ENCODE measurements around the gene TECPR2. TPM values are rescaled to one million over a fixed set of nuclear protein-coding genes. Genes with fewer than 3 reads are reported as not detected.

The TECPR2 gene
- total and polyA plus RNA-seq, 2 of the 13 experiments (the other 11 are each of a cell fraction or from before 2014, with no cell fraction given) = 3.5 to 5.7 TPM

DNA sequence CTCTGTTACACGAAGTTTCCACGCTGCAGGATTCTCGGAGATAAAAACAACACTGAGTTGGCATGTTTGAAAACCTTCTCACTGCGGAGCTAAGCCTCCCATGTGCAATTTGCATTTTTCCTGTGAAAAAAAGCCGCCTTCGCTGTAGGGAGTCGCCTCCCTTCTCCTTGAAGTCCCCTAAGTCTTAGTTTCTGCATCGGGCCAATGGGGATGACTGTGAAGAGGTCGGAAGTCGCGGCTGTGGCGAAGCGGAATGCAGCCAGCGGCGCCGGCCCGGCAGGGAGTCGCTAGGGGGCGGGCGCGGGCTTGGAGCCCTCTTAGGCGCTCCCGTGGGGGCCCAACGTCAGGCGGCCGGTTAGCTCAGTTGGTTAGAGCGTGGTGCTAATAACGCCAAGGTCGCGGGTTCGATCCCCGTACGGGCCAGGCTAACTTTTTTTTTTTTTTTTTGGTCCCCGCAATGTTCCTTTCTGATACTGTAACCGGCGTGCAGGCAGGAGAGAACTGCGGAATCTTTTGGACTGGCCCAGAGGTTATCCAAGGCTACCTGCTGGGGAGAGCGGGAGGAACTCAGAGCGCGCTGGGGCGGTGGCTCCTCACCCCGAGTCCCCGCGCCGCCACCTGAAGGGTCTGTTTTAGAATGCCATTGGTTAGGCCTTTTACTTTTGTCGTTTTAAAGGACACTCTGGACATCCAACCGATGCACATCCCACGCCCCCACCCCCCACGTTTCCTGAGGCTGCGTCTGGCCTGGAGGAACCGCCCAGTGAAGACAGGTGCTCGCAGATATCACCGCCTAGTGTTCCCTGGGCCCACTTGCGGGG, 45.8 kb upstream of the TECPR2 start (continued):
- TF ChIP-seq KLF12 (CRISPR knock-in tag; IDR thresholded peaks at IDR 0.05; ENCODE audit: borderline replicate concordance) = peak; percentile 59; the same call in 1 of the 2 replicates
- TF ChIP-seq MEF2D (CRISPR knock-in tag; IDR thresholded peaks at IDR 0.05) = peak; percentile 76; the same call in 1 of the 2 replicates
- TF ChIP-seq PAF1 (CRISPR knock-in tag; IDR thresholded peaks at IDR 0.05) = no peak
- TF ChIP-seq, protein P1, sequence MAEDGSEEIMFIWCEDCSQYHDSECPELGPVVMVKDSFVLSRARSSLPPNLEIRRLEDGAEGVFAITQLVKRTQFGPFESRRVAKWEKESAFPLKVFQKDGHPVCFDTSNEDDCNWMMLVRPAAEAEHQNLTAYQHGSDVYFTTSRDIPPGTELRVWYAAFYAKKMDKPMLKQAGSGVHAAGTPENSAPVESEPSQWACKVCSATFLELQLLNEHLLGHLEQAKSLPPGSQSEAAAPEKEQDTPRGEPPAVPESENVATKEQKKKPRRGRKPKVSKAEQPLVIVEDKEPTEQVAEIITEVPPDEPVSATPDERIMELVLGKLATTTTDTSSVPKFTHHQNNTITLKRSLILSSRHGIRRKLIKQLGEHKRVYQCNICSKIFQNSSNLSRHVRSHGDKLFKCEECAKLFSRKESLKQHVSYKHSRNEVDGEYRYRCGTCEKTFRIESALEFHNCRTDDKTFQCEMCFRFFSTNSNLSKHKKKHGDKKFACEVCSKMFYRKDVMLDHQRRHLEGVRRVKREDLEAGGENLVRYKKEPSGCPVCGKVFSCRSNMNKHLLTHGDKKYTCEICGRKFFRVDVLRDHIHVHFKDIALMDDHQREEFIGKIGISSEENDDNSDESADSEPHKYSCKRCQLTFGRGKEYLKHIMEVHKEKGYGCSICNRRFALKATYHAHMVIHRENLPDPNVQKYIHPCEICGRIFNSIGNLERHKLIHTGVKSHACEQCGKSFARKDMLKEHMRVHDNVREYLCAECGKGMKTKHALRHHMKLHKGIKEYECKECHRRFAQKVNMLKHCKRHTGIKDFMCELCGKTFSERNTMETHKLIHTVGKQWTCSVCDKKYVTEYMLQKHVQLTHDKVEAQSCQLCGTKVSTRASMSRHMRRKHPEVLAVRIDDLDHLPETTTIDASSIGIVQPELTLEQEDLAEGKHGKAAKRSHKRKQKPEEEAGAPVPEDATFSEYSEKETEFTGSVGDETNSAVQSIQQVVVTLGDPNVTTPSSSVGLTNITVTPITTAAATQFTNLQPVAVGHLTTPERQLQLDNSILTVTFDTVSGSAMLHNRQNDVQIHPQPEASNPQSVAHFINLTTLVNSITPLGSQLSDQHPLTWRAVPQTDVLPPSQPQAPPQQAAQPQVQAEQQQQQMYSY (CRISPR knock-in tag; IDR thresholded peaks at IDR 0.05) = no peak
- no peak for TF ChIP-seq THYN1 (CRISPR knock-in tag; IDR thresholded peaks at IDR 0.05; ENCODE audit: borderline replicate concordance, low read depth)
- TF ChIP-seq, protein P2, sequence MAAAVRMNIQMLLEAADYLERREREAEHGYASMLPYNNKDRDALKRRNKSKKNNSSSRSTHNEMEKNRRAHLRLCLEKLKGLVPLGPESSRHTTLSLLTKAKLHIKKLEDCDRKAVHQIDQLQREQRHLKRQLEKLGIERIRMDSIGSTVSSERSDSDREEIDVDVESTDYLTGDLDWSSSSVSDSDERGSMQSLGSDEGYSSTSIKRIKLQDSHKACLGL (CRISPR knock-in tag; IDR thresholded peaks at IDR 0.05) = peak; percentile 46; the same call in 1 of the 2 replicates
- TF ChIP-seq ZSCAN21 (CRISPR knock-in tag; IDR thresholded peaks at IDR 0.05; ENCODE audit: borderline replicate concordance) = 0 out of 2 replicates have a peak, but pooled peaks have one; percentile 29
- TF ChIP-seq SMARCC2 (IDR thresholded peaks at IDR 0.05) = no peak
- peak in 1 of 2 experiments; percentile 95; a peak in 2 of 4 replicates for TF ChIP-seq NR2F1 (CRISPR knock-in tag; IDR thresholded peaks at IDR 0.05)
- peak; percentile 62; the same call in 1 of the 2 replicates for TF ChIP-seq ZNF292 (CRISPR knock-in tag; IDR thresholded peaks at IDR 0.05; ENCODE audit: borderline replicate concordance, low read depth)
- TF ChIP-seq ZMYM3 (CRISPR knock-in tag; IDR thresholded peaks at IDR 0.05) = peak; percentile 77
- TF ChIP-seq ZNF563 (CRISPR knock-in tag; IDR thresholded peaks at IDR 0.05) = no peak
- no peak for TF ChIP-seq ZFAT (CRISPR knock-in tag; conservative IDR thresholded peaks at IDR 0.05)
- TF ChIP-seq, protein P3, sequence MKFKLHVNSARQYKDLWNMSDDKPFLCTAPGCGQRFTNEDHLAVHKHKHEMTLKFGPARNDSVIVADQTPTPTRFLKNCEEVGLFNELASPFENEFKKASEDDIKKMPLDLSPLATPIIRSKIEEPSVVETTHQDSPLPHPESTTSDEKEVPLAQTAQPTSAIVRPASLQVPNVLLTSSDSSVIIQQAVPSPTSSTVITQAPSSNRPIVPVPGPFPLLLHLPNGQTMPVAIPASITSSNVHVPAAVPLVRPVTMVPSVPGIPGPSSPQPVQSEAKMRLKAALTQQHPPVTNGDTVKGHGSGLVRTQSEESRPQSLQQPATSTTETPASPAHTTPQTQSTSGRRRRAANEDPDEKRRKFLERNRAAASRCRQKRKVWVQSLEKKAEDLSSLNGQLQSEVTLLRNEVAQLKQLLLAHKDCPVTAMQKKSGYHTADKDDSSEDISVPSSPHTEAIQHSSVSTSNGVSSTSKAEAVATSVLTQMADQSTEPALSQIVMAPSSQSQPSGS (CRISPR knock-in tag; IDR thresholded peaks at IDR 0.05) = peak; percentile 59; the same call in 1 of the 2 replicates
- TF ChIP-seq NFYB (CRISPR knock-in tag; IDR thresholded peaks at IDR 0.05) = peak; percentile 58
- peak; percentile 77 for TF ChIP-seq HOXA3 (CRISPR knock-in tag; IDR thresholded peaks at IDR 0.05)
- no peak; the same call in none of the 2 replicates for TF ChIP-seq ZSCAN25 (CRISPR knock-in tag; IDR thresholded peaks at IDR 0.05)
- TF ChIP-seq ZNF557 (CRISPR knock-in tag; IDR thresholded peaks at IDR 0.05) = no peak
- TF ChIP-seq, protein P4, sequence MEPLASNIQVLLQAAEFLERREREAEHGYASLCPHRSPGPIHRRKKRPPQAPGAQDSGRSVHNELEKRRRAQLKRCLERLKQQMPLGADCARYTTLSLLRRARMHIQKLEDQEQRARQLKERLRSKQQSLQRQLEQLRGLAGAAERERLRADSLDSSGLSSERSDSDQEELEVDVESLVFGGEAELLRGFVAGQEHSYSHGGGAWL (CRISPR knock-in tag; IDR thresholded peaks at IDR 0.05) = 0 out of 2 replicates have a peak, but pooled peaks have one; percentile 46
- TF ChIP-seq TGIF2 (CRISPR knock-in tag; IDR thresholded peaks at IDR 0.05) = no peak
- no peak for TF ChIP-seq SRSF4 (IDR thresholded peaks at IDR 0.05; ENCODE audit: low read depth, low read length, poor library complexity, severe bottlenecking)
- TF ChIP-seq, protein P5, sequence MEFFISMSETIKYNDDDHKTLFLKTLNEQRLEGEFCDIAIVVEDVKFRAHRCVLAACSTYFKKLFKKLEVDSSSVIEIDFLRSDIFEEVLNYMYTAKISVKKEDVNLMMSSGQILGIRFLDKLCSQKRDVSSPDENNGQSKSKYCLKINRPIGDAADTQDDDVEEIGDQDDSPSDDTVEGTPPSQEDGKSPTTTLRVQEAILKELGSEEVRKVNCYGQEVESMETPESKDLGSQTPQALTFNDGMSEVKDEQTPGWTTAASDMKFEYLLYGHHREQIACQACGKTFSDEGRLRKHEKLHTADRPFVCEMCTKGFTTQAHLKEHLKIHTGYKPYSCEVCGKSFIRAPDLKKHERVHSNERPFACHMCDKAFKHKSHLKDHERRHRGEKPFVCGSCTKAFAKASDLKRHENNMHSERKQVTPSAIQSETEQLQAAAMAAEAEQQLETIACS (CRISPR knock-in tag; IDR thresholded peaks at IDR 0.05) = no peak
- no peak for TF ChIP-seq KDM6A (CRISPR knock-in tag; IDR thresholded peaks at IDR 0.05; ENCODE audit: low read depth)
